HepG2 (cell line): Measurements from ENCODE around the gene TLCD5. TPM values are rescaled to one million over a fixed set of nuclear protein-coding genes. Genes with fewer than 3 reads are reported as not detected.

Source experiments
- ATAC-seq: fragments of 200-7000 bp; cut with Tn5 transposase; 3 replicates; pipeline ENCODE4 v1.9.1; 2020; ENCODE audit warnings: mild to moderate bottlenecking, moderate library complexity
- BruUV-seq: library from RNA; stranded (reverse); fragments of 400-500 nt; replicated peaks from 2 replicates; lab custom pipeline; 2021; lab: Mats Ljungman, UMichigan
- CTCF ChIA-PET: fragments of 300-600 bp; formaldehyde crosslinking; extraction: SDS; loops from one replicate; lab custom pipeline; 2021; ENCODE audit warnings: low total read pairs, inconsistent platforms, low intra/inter-chr PET ratio; lab: Yijun Ruan, JAX
- POLR2A ChIA-PET: fragments of 350-600 bp; sonication (Branson Sonifier 250); formaldehyde crosslinking; loops from one replicate; lab custom pipeline; 2020; ENCODE audit warnings: antibody characterized with exemption, inconsistent platforms; lab: Yijun Ruan, JAX
- DNase-seq: peaks from one replicate; pipeline ENCODE4 v3.0.0-alpha.2; 2015; ENCODE audit warnings: low spot score
- FAIRE-seq: peaks from 3 replicates; lab custom pipeline; 2011; peaks lifted over from hg19 to GRCh38; lab: Jason Lieb, UNC
- H2AFZ ChIP-seq: one replicate; pipeline ENCODE4 v1.6.1; 2011; ENCODE audit warnings: low read length, inconsistent platforms
- H3K27ac ChIP-seq: fragments of 300-600 bp; 3 replicates; pipeline ENCODE4 v1.8.0; 2011; ENCODE audit warnings: mixed run types, mild to moderate bottlenecking, mixed read lengths, low read length, inconsistent platforms; ENCODE audit not compliant: insufficient read depth; ENCODE audit errors: extremely low read length
- H3K27me3 ChIP-seq, 2 experiments: fragments of 200-600 bp in 1 of 2; 2 replicates in 1 of 2; 3 replicates in 1 of 2; pipeline versions ENCODE4 v1.6.0 to v1.8.0; 2011; ENCODE audit warnings: low read length in 2 of 2, mild to moderate bottlenecking in 2 of 2, moderate library complexity in 2 of 2, inconsistent platforms in 1 of 2; ENCODE audit not compliant: insufficient read depth in 2 of 2, control insufficient read depth in 1 of 2
- H3K36me3 ChIP-seq, 2 experiments: fragments of 200-600 bp in 1 of 2; replicated peaks in 1 of 2; 2 replicates in 1 of 2; 3 replicates in 1 of 2; pipeline versions ENCODE4 v1.5.1 to v1.8.0; 2011; ENCODE audit warnings: low read length in 2 of 2, inconsistent platforms in 1 of 2; ENCODE audit not compliant: insufficient read depth in 2 of 2, control insufficient read depth in 1 of 2
- H3K4me1 ChIP-seq: 2 replicates; pipeline ENCODE4 v1.5.1; 2012; ENCODE audit warnings: low read length, inconsistent platforms; ENCODE audit not compliant: insufficient read depth
- H3K4me2 ChIP-seq: 2 replicates; pipeline ENCODE4 v1.6.0; 2011; ENCODE audit warnings: low read depth, low read length, inconsistent platforms
- H3K4me3 ChIP-seq, 3 experiments: fragments of 200-600 bp in 1 of 3; sonication (generic), shearing (Covaris generic) in 1 of 3; replicated peaks in 1 of 3; 2 replicates each; pipeline ENCODE4 v1.5.1; 2011 to 2016; ENCODE audit warnings: low read length in 3 of 3, inconsistent platforms in 2 of 3, low read depth in 2 of 3, mild to moderate bottlenecking in 2 of 3, control low read depth in 1 of 3, mixed read lengths in 1 of 3; ENCODE audit not compliant: insufficient read depth in 1 of 3
- H3K79me2 ChIP-seq: one replicate; pipeline ENCODE4 v1.6.1; 2011; ENCODE audit warnings: low read length, inconsistent platforms; ENCODE audit not compliant: insufficient read depth
- H3K9ac ChIP-seq: 2 replicates; pipeline ENCODE4 v1.6.0; 2011; ENCODE audit warnings: mild to moderate bottlenecking, low read depth, low read length, inconsistent platforms; ENCODE audit not compliant: insufficient read depth
- H3K9me3 ChIP-seq: 2 replicates; pipeline ENCODE4 v1.5.1; 2012; ENCODE audit warnings: mild to moderate bottlenecking, low read length
- H4K20me1 ChIP-seq: 2 replicates; pipeline ENCODE4 v1.6.0; 2011; ENCODE audit warnings: inconsistent platforms, mild to moderate bottlenecking, low read length, moderate library complexity; ENCODE audit not compliant: insufficient read depth
- AGO1 ChIP-seq: fragments of 200-400 bp; formaldehyde crosslinking; IDR thresholded peaks from 2 replicates; pipeline ENCODE4 v1.6.1; 2017; ENCODE audit warnings: mild to moderate bottlenecking, low read depth, low read length, moderate library complexity; ENCODE audit not compliant: poor library complexity, severe bottlenecking
- HDAC1 ChIP-seq: sonication (generic); formaldehyde crosslinking; IDR thresholded peaks from 2 replicates; pipeline ENCODE4 v1.5.1; 2020; ENCODE audit warnings: mild to moderate bottlenecking, missing genetic modification reagents
- ZNF274 ChIP-seq: sonication (generic); formaldehyde crosslinking; IDR thresholded peaks from 2 replicates; pipeline ENCODE4 v1.5.1; 2020; ENCODE audit warnings: mild to moderate bottlenecking, missing genetic modification reagents
- ZNF614 ChIP-seq: IDR thresholded peaks from 2 replicates; pipeline ENCODE4 v1.6.1; 2018; ENCODE audit warnings: missing biosample characterization, missing genetic modification reagents, inconsistent platforms, borderline replicate concordance
- WGBS: methylation state at CpG from one replicate; pipeline ENCODE4 v1.1.6; 2017; ENCODE audit warnings: low lambda C conversion rate; 5-methylcytosine and 5-hydroxymethylcytosine counted together
- in situ Hi-C: cut with HindIII; loops from 2 replicates; pipeline ENCODE4 v1.10.0; 2017; ENCODE audit warnings: low pct_unique_long_range_greater_than_20kb; ENCODE audit not compliant: extremely low pct_ligation_motif_present
- intact Hi-C: fragments of 100-400 bp; cut with micrococcal nuclease; formaldehyde crosslinking; loops from one replicate; pipeline ENCODE4 v1.10.0; 2022; ENCODE audit not compliant: unreplicated experiment
- polyA plus RNA-seq, 8 experiments: library from polyadenylated mRNA; depleted of rRNA in 3 of 8; stranded (reverse) in 7 of 8; unstranded in 1 of 8; fragments of >200 nt; fragmentation: Illumina TruSeq in 4 of 8; extraction: Trizol in 4 of 8; gene quantifications; 2 replicates each; pipeline versions ENCODE4 v1.2.1 to v1.2.3, GENCODE V29; 2011 to 2016; ENCODE audit warnings: low read depth in 4 of 8, missing spikeins in 1 of 8, mixed read lengths in 1 of 8; ENCODE audit not compliant: insufficient read depth in 1 of 8
- total RNA-seq, 5 experiments: library from RNA; depleted of rRNA; stranded (reverse); fragments of >200 nt; fragmentation: Illumina TruSeq; extraction: Trizol; gene quantifications; 2 replicates each; pipeline ENCODE4 v1.2.3, GENCODE V29; 2016; ENCODE audit warnings: low read depth in 1 of 5
- TF ChIP-seq, protein P1 (sequence below): IDR thresholded peaks from 2 replicates; pipeline ENCODE4 v1.6.1; 2016; ENCODE audit warnings: missing genetic modification reagents, missing compliant biosample characterization
- TF ChIP-seq, protein P2 (sequence below): IDR thresholded peaks from 2 replicates; pipeline ENCODE4 v1.6.1; 2016; ENCODE audit warnings: low read depth, borderline replicate concordance
- TF ChIP-seq, protein P3 (sequence below), 2 experiments: sonication (generic) in 1 of 2; formaldehyde crosslinking in 1 of 2; IDR thresholded peaks; 2 replicates each; pipeline versions ENCODE4 v1.4.0 to v1.6.1; 2016 to 2020; ENCODE audit warnings: borderline replicate concordance in 1 of 2, low read depth in 1 of 2, mild to moderate bottlenecking in 1 of 2, missing genetic modification reagents in 1 of 2

Gene TLCD5
- total and polyA plus RNA-seq, 2 of the 13 experiments (the other 11 are each of a cell fraction or from before 2014, with no cell fraction given) = 6.1 to 7.6 TPM

DNA sequence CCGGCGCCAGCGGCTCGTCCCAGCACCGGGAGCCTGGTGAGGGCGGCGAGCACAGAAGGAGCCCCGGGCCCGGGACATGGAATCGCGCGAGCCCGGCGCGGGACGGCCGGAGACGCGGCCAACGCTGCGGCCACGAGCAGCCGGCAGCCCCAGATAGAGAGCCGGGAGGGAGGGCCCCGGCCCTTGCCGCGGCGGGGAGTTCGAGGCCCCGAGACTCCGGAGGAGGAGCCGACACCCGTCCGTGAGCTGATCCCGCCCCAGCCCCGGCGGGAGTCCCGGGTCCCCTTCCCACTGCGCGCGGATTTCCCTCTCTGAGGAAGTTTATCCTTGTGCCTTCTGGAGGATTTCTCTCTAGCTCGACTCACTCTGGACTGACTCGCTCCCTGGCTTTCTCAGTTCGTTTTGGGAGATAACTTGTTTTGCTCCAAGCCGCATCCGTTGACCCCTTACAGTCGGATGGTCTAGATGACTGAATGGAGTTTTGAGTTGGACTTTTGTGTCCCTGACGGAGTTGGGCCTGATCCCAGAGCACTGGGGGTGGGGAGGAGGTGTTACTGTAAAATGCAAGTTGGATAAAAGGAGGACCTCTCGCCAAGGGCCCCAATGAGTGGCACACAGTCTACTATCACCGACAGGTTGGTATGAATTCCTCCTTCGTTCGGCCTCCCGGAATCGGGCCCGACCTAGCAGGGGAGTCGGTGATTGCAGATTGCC, 11.7 kb downstream of the TLCD5 start (continued):
- no peak for TF ChIP-seq ZNF614 (CRISPR knock-in tag)

DNA sequence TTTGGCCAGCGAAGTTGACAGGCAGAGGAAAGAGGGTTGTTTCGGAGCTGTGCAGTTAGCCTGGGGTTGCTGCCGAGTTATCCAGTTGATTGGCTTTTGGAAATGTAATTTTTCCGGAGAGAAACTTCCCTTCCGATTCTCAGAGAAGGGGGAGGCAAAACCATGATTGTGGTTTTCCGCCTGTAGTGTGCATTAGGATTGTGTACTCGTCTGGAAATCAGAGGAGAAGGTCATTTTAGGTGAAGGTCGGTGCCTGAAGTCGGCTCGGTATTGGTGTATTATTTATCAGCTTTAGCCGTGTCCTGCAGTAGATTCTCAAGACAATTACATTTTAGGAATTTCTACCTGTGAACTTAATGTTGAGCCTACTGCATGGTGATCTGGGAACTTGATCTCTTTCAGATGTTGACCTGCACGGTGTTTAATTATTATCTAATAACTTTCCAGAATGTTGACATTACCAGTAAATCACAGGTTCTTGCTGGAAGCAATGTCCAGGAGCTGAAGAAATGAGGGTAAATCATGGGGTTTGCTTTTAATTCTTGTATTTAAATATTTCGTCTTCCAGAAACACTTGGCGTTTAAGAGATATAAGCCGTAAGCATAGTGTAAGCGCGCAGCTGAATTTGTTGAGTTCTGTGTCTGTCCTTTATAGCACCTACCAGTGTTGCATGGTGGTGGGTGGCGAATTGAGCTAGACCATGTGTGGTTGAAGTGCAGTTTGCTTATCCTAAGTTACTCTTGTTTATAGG, 12.4 kb downstream of the TLCD5 start:
- Histone ChIP-seq H3K36me3 (no peaks in the 10 kb centered on the region), H3K79me2 (peaks cover 59% of the 10 kb centered on the region), H3K4me3 (peak overlapping the region; percentile 80 to 96 (median 86)), H2AFZ (no peak overlapping the region), H3K4me2 (peak overlapping the region; percentile 95), H3K27ac (peak overlapping the region; percentile 86), H3K27me3 (no peaks in the 10 kb centered on the region; a peak in 1 of 5 replicates), H4K20me1 (peaks cover 20% of the 10 kb centered on the region), H3K9me3 (no peaks in the 10 kb centered on the region), H3K4me1 (peaks cover 46% of the 10 kb centered on the region), H3K9ac (peak overlapping the region; percentile 84)
- no peak for FAIRE-seq
- BruUV-seq = no TSS peak
- ChIA-PET POLR2A (interaction anchor here (1.0 to 2.5 kb wide), 5 partner anchors 10 to 139 kb away, joined by 3 to 10 read pairs (median 7); no protein-coding TSS in a partner anchor), CTCF (no interaction called here)
- peak; percentile 37 for ATAC-seq
- WGBS = 0% methylated on average over 15 of the region's 18 CpGs
- intact Hi-C loops (loop anchor here (5.0 kb wide), 2 partner anchors 35 to 95 kb away; no protein-coding TSS in a partner anchor), in situ Hi-C loops (loop anchor here (5.0 kb wide), 1 partner anchor 55 kb away; no protein-coding TSS in a partner anchor)
- DNase-seq = peak; percentile 62
- TF ChIP-seq, protein P1, sequence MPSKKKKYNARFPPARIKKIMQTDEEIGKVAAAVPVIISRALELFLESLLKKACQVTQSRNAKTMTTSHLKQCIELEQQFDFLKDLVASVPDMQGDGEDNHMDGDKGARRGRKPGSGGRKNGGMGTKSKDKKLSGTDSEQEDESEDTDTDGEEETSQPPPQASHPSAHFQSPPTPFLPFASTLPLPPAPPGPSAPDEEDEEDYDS = 0 out of 2 replicates have a peak, but pooled peaks have one; percentile 9
- TF ChIP-seq ZNF274 (CRISPR knock-in tag) = 0 out of 2 replicates have a peak, but pooled peaks have one; percentile 41
- no peak for TF ChIP-seq AGO1
- TF ChIP-seq HDAC1 (CRISPR knock-in tag) = peak; percentile 53
- TF ChIP-seq, protein P2, sequence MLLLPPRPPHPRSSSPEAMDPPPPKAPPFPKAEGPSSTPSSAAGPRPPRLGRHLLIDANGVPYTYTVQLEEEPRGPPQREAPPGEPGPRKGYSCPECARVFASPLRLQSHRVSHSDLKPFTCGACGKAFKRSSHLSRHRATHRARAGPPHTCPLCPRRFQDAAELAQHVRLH (CRISPR knock-in tag) = peak; percentile 40; the same call in 1 of the 2 replicates
- TF ChIP-seq, protein P3, sequence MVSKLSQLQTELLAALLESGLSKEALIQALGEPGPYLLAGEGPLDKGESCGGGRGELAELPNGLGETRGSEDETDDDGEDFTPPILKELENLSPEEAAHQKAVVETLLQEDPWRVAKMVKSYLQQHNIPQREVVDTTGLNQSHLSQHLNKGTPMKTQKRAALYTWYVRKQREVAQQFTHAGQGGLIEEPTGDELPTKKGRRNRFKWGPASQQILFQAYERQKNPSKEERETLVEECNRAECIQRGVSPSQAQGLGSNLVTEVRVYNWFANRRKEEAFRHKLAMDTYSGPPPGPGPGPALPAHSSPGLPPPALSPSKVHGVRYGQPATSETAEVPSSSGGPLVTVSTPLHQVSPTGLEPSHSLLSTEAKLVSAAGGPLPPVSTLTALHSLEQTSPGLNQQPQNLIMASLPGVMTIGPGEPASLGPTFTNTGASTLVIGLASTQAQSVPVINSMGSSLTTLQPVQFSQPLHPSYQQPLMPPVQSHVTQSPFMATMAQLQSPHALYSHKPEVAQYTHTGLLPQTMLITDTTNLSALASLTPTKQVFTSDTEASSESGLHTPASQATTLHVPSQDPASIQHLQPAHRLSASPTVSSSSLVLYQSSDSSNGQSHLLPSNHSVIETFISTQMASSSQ (IDR thresholded peaks at IDR 0.05; ENCODE audit: low read depth) = peak; percentile 46
- TF ChIP-seq, protein P3 (CRISPR knock-in tag; IDR thresholded peaks at IDR 0.05; ENCODE audit: borderline replicate concordance) = peak; percentile 68; the same call in 1 of the 2 replicates
